HG03521 (cell line): ENCODE measurements around the gene GPR183.

Experiments used
- ATAC-seq: cut with Tn5 transposase; IDR thresholded peaks from one replicate; pipeline ENCODE4 v1.9.1; 2021; ENCODE audit warnings: mild to moderate bottlenecking, moderate library complexity; ENCODE audit not compliant: unreplicated experiment

The GPR183 gene

GRCh38 chr13:99296398-99296797 is 10.8 kb downstream of the GPR183 start:
- ATAC-seq: no peak

DNA sequence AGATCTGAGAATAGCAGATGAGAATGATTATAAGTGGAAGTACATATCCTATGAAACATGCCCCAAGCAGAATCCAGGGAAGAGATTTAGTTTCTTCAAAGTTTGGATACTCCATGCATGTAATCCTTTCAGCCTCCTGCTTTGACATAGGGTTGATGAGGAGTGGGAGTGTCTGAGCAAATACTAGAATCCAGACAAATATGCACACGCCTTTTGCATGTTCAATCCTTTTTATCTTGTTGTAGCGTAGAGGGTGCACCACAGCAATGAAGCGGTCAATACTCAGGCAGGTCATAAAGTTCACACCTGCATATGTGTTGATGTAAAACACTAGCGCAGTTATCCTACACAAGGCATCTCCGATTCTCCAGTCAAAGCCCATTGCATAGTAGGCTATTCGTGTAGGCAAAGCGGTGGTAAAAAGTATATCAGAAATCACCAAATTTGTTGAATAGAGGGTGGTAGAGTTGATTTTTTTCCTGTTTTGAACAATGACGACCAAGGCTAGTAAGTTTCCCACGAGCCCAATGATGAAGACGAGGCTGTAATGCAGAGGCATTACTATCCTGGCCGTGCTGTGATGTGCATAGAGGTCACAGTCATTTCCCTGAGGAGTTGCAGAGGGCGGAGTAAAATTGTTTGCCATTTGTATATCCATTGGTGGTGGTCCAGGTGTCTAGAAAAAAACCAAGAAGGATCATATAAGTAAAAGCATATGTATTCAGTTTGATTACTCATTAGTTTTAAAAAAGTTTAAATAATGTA is 11.5 kb downstream of the GPR183 start:
- no peak for ATAC-seq

- ATAC-seq: no peak
These were observed 12.2 kb downstream of the GPR183 start for GRCh38 chr13:99294958-99295357.

DNA sequence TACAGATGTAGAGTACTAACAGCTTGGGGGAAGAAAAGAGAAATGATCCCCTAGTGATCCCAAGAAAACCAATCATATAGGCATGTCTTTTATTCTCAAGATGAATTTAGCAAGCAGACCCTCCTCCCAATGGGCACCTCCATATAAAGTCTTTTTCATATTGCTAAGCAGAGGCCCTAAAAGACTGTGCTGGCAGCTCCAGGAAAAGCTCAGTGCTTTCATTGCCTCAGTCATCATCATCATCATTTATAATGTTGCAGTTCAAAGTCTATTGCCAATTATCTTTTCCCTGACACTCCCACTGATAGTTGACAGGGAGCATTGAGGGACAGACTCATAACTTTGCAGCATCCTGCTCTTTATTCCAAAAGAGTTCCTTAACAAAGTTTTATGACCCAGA is 13.0 kb downstream of the GPR183 start:
- no peak for ATAC-seq

DNA sequence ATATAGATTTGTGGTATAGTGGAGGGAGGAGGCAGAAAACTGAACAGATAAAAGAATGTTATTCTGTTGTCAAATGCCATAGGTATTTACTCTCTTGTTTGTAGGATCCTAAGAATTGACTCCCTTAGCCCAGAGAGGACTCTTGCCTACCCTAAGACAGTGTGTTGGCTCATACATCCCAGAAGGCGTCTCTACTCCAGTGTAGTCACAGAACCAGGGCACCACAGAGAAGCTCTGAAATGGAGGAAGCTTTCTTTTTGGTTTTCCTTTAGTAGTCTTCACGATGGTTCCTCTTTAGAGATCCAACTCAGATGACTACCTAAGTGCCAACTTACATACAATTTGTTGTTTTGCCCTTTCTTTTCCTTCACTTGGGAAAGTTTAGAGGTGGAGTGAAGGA is 14.0 kb downstream of the GPR183 start:
- no peak for ATAC-seq

GRCh38 chr13:99290894-99291293 is 16.3 kb downstream of the GPR183 start:
- ATAC-seq: no peak

- no peak for ATAC-seq
These were observed 17.4 kb downstream of the GPR183 start for GRCh38 chr13:99289674-99290337.

DNA sequence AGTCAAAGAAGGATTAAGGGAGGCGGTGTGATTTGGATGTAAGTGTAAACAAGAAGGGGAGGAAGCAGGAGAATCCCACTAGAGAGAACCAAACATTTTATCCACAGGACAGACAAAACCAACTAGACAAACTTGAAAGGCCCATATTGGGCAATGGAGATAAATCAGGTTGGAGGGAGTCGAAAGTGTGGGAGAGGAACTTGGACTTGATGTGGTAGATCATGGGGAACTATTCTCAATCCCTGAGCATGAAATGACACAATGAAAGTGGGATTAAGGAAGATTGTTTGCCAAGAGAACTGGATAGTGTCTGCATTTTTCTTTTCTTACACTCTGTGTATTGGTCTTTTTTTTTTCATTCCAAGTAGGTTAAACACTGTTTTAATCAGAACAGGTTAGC is 17.9 kb downstream of the GPR183 start:
- no peak for ATAC-seq

GRCh38 chr13:99288089-99288488 is 19.1 kb downstream of the GPR183 start:
- peak; percentile 69 for ATAC-seq

GRCh38 chr13:99287551-99287950 is 19.6 kb downstream of the GPR183 start:
- ATAC-seq: no peak

DNA sequence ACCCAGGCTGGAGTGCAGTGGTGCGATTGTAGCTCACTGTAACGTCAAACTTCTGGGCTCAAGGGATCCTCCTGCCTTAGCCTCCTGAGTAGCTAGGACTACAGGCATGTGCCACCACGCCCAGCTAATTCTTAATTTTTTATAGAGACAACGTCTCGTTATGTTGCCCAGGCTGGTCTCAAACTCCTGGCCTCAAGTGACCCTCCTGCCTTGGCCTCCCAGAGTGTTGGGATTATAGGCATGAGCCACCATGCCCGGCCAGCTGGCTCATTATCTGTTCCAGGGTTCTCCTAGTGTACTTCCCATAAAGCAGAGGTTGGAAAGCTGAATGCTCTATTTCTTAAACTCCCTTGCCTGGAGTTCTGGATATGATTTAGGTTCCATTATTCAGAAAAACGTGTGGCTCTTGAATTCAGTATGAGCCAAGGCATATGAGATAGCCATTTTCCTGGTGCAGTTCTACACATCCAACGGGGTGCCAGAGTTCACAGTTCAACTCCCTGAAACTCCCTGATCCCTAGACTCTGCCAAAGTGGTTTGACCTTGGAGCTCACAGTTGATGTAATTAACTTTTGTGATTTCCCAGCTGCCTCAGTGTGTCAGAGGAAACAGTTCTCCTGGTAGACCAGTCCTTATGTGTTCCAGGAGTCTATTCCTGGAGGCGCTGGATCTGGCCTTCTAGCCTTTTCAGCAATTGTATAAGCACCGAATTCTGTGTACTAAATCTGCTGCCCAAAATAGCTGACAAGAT is 21.6 kb downstream of the GPR183 start:
- ATAC-seq: no peak

DNA sequence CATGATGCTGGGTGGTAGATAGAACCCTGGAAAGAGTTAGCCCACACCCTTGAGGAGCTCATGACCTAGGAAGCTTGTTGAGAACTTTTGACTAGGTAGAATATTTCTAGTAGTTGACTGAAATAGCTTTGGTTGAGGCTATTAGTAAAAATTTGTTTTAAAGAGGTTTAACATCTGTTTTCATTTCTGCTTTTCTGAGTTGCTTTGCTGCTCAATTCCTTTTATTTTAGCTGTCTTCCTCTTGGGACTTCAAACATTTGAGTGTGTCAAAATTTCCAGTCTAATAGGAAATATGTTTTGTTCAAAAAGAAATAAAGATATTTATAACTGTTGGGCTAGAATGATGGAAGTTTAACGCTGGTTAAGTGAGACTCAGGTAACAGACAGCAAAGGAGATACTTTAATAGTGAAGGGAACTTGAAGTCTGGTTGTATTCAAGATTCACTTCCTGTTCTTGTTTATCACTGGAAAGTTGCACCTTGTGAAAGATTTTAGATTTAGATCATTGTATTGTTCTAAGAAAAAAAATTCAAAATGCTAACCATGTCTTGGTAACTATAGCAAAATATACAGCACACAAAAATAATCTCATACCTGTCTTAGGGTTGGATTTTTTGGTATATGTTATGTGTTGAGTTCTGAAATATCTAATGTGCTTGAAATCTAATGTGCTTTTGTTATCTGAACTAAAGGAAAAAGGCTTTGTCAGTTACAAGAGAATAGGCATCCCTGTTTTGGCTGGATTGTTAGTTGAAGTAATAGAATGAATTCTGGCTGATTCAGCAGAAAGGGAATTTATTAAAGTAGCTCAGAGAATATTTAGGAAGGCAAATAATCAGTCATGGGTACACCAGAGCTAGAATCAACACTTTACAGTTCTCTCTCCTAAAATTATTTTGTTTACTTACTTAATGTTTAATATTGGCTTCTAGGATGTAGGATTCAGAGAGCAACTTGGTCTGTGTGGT is 24.7 kb downstream of the GPR183 start:
- peak; percentile 55 for ATAC-seq

DNA sequence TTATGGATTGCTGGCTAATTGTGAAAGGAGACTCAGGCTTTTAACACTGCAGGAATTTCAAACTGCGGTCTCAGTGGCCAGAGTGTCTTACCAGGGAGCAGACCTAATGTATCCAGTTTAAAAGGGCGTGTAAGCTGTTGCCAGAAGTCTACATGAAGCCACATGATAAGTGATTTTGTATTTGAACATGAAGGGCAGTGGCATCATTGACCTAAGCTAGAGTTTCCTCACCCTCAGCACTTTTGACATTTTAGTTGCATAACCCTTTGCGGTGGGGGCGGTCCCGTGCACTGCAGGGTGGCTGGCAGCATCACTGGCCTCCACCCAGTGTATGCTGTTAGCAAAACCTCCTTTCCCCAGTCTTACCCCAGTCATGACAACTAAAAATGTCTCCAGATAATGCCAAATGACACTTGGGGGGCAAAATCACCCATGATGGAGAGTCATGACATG is 25.4 kb downstream of the GPR183 start:
- peak; percentile 67 for ATAC-seq

DNA sequence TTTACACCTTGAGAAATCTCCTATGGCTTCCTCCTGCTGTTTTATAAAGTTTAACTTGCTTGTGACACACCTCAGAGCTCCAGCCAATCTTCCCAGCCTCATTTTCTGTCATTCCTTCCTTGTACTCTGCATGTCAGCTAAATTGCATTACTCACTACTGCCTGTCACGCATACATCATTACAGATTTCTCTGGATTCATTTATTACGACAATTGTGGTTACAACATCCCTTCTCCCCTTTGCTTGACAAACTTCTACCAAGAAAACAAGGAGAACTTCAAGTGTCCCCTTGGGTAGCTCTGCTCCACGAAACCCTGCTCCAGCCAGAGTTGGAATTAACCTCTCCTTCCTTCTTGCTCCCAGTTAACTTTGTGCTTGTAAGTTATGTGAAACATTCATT is 27.0 kb downstream of the GPR183 start:
- ATAC-seq: no peak

GRCh38 chr13:99279637-99280036 is 27.6 kb downstream of the GPR183 start:
- ATAC-seq: no peak

DNA sequence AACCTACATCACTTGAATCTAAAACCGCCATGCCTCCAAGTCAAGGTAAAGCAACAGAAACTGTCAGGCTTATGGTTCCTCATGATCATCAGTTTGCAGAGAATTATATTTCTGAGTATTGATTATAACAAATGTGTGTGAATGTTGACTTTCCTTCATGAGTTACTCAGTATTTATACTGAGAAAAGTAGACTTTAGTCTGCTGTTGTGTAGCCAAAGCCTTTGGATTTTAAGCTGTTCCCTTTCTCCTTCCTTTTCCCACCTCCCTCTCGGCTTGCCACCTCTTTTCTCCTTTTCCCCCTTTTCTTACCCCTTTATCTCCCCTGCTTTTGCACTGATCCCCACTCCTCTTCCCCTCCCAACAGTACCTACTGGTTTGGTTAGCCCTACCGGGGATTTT is 28.4 kb downstream of the GPR183 start:
- ATAC-seq: no peak

DNA sequence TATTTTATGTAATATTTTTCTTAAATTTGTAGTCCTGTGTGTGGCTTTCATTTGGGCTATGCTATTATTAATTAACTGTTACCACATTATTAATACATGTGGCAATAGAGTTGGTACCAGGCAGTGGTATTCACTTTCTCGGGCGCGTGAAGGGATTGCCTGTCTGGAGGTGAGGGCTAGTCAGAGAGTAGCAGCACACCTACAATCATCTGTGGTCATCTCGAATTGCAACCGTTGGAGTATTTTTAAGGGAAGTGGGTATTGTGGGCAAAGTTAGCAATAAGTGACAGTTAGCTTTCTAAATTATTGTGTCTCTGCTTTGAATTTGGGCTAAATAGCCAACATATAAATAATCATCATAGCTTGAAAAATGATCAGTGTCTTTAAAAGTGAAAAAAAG is 29.0 kb downstream of the GPR183 start:
- no peak for ATAC-seq

DNA sequence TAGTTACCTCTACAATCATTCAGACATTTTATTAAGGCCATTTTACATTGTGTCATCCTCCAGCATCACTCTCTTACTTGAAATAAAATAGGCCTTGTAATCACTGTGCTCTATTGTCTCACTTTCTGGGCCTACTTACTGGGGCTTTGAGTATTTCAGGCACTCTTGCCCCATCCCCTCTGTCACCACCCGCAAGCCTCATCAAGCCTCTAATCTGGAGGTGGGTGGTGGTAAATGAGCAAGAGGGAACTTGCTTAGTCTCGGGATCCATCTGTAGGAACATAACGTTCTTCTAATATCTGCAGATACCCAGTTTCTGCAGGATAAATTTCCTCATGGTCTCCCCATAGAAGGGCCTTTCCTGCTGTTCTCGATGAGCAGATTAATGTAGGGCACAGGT is 29.6 kb downstream of the GPR183 start:
- ATAC-seq: no peak

- no peak for ATAC-seq
These were observed 30.5 kb downstream of the GPR183 start for GRCh38 chr13:99276706-99277105.

- no peak for ATAC-seq
These were observed 32.1 kb downstream of the GPR183 start for GRCh38 chr13:99275093-99275469.

DNA sequence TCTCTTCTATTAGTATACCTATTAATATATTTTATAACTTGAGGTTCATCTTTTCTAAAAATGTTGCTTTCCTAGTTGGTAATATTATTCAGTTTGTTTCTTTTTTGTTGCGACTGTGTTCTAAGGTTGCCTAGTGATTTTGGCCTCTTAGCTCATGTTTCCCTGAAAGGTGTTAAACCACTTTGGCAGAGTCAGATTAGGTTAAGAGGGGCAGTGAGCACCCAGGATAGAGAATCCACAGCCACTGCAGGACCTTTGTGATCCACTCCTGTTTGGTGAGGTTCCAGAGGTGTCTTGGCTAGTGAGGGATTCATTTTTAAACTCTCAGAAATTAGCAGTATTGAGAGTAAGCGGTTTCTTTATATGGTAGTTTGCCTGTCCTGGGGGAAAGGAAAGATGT is 34.1 kb downstream of the GPR183 start:
- no peak for ATAC-seq
